K562 (cell line): Measurements from ENCODE around the gene CDC123. TPM values are rescaled to one million over a fixed set of nuclear protein-coding genes. Genes with fewer than 3 reads are reported as not detected.
A peak's percentile ranks its signal among the peaks of the same experiment; 100 is the strongest.

Source experiments
- HNRNPH1 ChIP-seq: fragments of 200-400 bp; formaldehyde crosslinking; optimal IDR thresholded peaks from 2 replicates; pipeline ENCODE3; 2017; ENCODE audit warnings: low read depth, mild to moderate bottlenecking, low read length, moderate library complexity
- KLF16 ChIP-seq: IDR thresholded peaks from 2 replicates; pipeline ENCODE4 v1.6.1; 2016; ENCODE audit warnings: antibody characterized with exemption
- NELFE ChIP-seq: IDR thresholded peaks from 2 replicates; pipeline ENCODE4 v1.6.1; 2011; ENCODE audit warnings: mild to moderate bottlenecking; ENCODE audit not compliant: insufficient read depth, insufficient read length
- NFYB ChIP-seq: IDR thresholded peaks from 2 replicates; pipeline ENCODE4 v1.6.1; 2011; ENCODE audit warnings: mild to moderate bottlenecking, moderate library complexity; ENCODE audit not compliant: insufficient read length; ENCODE audit errors: extremely low read depth
- ZC3H8 ChIP-seq: fragments of 450-650 bp; IDR thresholded peaks from 2 replicates; pipeline ENCODE4 v1.6.1; 2017
- ZNF217 ChIP-seq: sonication (generic); formaldehyde crosslinking; IDR thresholded peaks from 2 replicates; pipeline ENCODE4 v1.8.0; 2022; ENCODE audit warnings: mild to moderate bottlenecking, missing genetic modification reagents
- ZNF551 ChIP-seq: fragments of 250-450 bp; sonication (Bioruptor Pico); IDR thresholded peaks from 2 replicates; pipeline ENCODE4 v1.5.0; 2021; ENCODE audit warnings: mild to moderate bottlenecking, moderate library complexity
- polyA plus RNA-seq, 8 experiments: library from polyadenylated mRNA; depleted of rRNA in 4 of 8; stranded (reverse) in 5 of 8; unstranded in 3 of 8; fragments of >200 nt; fragmentation: Nextera tagmentation in 2 of 8; fragmentation: Illumina TruSeq in 1 of 8; extraction: Ambion mirVana in 2 of 8; extraction: Trizol in 1 of 8; gene quantifications; 2 replicates each; pipeline versions ENCODE4 v1.2.1 to v1.2.3, GENCODE V29; 2011 to 2014; ENCODE audit warnings: inconsistent platforms in 1 of 8, missing spikeins in 1 of 8
- total RNA-seq, 7 experiments: library from RNA; depleted of rRNA in 6 of 7; stranded (reverse); fragments of >200 nt in 6 of 7; fragmentation: Illumina TruSeq in 2 of 7; extraction: Trizol in 2 of 7; gene quantifications; 2 replicates each; pipeline versions ENCODE4 v1.2.1 to v1.2.3, GENCODE V29; 2011 to 2021; ENCODE audit warnings: low replicate concordance in 1 of 7
- TF ChIP-seq, protein P1 (sequence below): fragments of 450-650 bp; formaldehyde crosslinking; IDR thresholded peaks from 2 replicates; pipeline ENCODE4 v1.4.0; 2020; ENCODE audit warnings: mild to moderate bottlenecking
- TF ChIP-seq, protein P2 (sequence below): fragments of 250-450 bp; sonication (Bioruptor Pico); IDR thresholded peaks from 2 replicates; pipeline ENCODE4 v1.8.0; 2022; ENCODE audit warnings: moderate library complexity, mild to moderate bottlenecking, inconsistent platforms
- TF ChIP-seq, protein P3 (sequence below): fragments of 250-450 bp; sonication (Bioruptor Pico); IDR thresholded peaks from 2 replicates; pipeline ENCODE4 v1.4.0; 2020
- TF ChIP-seq, protein P4 (sequence below), 2 experiments: fragments of 450-650 bp; formaldehyde crosslinking in 1 of 2; IDR thresholded peaks; 2 replicates each; pipeline versions ENCODE4 v1.4.0 to v1.6.1; 2014 to 2020; ENCODE audit warnings: mild to moderate bottlenecking in 2 of 2, borderline replicate concordance in 1 of 2, low read depth in 1 of 2

Gene CDC123
- total and polyA plus RNA-seq, 9 of the 15 experiments (the other 6 are each of a cell fraction or from before 2014, with no cell fraction given), result 137 to 288 (median 175) TPM

DNA sequence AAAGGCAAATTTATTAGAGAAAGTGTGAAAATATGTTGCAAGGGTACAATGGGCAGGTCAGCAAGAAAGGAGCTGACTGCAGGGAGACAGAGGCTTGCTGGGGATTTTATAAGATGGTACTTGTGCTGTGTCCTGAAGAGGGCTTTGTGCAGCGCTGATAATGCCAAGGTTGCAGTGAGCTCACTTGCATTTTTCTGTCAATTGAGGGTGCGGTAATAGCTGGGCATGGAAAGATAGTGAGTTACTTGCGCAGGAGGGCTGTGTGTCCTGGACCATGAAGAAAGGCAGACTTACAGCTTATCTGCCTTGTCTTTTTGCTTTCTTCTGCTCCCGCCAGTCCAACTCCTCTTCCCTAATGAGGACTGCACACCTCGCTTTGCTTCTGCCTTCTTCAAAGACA, 12.5 kb downstream of the CDC123 start (continued):
- TF ChIP-seq ZNF551 (CRISPR knock-in tag) (no peak), ZNF217 (CRISPR knock-in tag) (no peak), NELFE (no peak), ZC3H8 (no peak), KLF16 (peak; percentile 52; the same call in 1 of the 2 replicates), NFYB (no peak), HNRNPH1 (no peak)
- TF ChIP-seq, protein P1, sequence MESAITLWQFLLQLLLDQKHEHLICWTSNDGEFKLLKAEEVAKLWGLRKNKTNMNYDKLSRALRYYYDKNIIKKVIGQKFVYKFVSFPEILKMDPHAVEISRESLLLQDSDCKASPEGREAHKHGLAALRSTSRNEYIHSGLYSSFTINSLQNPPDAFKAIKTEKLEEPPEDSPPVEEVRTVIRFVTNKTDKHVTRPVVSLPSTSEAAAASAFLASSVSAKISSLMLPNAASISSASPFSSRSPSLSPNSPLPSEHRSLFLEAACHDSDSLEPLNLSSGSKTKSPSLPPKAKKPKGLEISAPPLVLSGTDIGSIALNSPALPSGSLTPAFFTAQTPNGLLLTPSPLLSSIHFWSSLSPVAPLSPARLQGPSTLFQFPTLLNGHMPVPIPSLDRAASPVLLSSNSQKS, result no peak
- TF ChIP-seq, protein P2, sequence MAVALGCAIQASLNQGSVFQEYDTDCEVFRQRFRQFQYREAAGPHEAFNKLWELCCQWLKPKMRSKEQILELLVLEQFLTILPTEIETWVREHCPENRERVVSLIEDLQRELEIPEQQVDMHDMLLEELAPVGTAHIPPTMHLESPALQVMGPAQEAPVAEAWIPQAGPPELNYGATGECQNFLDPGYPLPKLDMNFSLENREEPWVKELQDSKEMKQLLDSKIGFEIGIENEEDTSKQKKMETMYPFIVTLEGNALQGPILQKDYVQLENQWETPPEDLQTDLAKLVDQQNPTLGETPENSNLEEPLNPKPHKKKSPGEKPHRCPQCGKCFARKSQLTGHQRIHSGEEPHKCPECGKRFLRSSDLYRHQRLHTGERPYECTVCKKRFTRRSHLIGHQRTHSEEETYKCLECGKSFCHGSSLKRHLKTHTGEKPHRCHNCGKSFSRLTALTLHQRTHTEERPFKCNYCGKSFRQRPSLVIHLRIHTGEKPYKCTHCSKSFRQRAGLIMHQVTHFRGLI (CRISPR knock-in tag), result no peak
- TF ChIP-seq, protein P3, sequence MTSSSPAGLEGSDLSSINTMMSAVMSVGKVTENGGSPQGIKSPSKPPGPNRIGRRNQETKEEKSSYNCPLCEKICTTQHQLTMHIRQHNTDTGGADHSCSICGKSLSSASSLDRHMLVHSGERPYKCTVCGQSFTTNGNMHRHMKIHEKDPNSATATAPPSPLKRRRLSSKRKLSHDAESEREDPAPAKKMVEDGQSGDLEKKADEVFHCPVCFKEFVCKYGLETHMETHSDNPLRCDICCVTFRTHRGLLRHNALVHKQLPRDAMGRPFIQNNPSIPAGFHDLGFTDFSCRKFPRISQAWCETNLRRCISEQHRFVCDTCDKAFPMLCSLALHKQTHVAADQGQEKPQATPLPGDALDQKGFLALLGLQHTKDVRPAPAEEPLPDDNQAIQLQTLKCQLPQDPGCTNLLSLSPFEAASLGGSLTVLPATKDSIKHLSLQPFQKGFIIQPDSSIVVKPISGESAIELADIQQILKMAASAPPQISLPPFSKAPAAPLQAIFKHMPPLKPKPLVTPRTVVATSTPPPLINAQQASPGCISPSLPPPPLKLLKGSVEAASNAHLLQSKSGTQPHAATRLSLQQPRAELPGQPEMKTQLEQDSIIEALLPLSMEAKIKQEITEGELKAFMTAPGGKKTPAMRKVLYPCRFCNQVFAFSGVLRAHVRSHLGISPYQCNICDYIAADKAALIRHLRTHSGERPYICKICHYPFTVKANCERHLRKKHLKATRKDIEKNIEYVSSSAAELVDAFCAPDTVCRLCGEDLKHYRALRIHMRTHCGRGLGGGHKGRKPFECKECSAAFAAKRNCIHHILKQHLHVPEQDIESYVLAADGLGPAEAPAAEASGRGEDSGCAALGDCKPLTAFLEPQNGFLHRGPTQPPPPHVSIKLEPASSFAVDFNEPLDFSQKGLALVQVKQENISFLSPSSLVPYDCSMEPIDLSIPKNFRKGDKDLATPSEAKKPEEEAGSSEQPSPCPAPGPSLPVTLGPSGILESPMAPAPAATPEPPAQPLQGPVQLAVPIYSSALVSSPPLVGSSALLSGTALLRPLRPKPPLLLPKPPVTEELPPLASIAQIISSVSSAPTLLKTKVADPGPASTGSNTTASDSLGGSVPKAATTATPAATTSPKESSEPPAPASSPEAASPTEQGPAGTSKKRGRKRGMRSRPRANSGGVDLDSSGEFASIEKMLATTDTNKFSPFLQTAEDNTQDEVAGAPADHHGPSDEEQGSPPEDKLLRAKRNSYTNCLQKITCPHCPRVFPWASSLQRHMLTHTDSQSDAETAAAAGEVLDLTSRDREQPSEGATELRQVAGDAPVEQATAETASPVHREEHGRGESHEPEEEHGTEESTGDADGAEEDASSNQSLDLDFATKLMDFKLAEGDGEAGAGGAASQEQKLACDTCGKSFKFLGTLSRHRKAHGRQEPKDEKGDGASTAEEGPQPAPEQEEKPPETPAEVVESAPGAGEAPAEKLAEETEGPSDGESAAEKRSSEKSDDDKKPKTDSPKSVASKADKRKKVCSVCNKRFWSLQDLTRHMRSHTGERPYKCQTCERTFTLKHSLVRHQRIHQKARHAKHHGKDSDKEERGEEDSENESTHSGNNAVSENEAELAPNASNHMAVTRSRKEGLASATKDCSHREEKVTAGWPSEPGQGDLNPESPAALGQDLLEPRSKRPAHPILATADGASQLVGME, result no peak
- TF ChIP-seq, protein P4, sequence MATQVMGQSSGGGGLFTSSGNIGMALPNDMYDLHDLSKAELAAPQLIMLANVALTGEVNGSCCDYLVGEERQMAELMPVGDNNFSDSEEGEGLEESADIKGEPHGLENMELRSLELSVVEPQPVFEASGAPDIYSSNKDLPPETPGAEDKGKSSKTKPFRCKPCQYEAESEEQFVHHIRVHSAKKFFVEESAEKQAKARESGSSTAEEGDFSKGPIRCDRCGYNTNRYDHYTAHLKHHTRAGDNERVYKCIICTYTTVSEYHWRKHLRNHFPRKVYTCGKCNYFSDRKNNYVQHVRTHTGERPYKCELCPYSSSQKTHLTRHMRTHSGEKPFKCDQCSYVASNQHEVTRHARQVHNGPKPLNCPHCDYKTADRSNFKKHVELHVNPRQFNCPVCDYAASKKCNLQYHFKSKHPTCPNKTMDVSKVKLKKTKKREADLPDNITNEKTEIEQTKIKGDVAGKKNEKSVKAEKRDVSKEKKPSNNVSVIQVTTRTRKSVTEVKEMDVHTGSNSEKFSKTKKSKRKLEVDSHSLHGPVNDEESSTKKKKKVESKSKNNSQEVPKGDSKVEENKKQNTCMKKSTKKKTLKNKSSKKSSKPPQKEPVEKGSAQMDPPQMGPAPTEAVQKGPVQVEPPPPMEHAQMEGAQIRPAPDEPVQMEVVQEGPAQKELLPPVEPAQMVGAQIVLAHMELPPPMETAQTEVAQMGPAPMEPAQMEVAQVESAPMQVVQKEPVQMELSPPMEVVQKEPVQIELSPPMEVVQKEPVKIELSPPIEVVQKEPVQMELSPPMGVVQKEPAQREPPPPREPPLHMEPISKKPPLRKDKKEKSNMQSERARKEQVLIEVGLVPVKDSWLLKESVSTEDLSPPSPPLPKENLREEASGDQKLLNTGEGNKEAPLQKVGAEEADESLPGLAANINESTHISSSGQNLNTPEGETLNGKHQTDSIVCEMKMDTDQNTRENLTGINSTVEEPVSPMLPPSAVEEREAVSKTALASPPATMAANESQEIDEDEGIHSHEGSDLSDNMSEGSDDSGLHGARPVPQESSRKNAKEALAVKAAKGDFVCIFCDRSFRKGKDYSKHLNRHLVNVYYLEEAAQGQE (IDR thresholded peaks at IDR 0.05; ENCODE audit: borderline replicate concordance), result no peak
- TF ChIP-seq, protein P4 (CRISPR knock-in tag; IDR thresholded peaks at IDR 0.05; ENCODE audit: low read depth), result no peak
